ENCODE measurements around the gene BANF1. TPM values are rescaled to one million over a fixed set of nuclear protein-coding genes. Genes with fewer than 3 reads are reported as not detected.

BANF1 gene
- total and polyA plus RNA-seq, 9 of the 15 experiments (the other 6 are each of a cell fraction or from before 2014, with no cell fraction given), result 108 to 651 (median 263) TPM

- WGBS (ENCODE audit: insufficient coverage, low coverage, missing lambda C conversion rate), result 58% methylated on average over 4 of the region's 4 CpGs
- no peaks in the 10 kb centered on the region for H3K27me3 ChIP-seq (ENCODE audit: control insufficient read depth in 2 of 2, insufficient read depth in 2 of 2, low read length in 2 of 2)
- no peak overlapping the region for H3K4me2 ChIP-seq (ENCODE audit: insufficient read depth, low read length)
- H3K79me2 ChIP-seq (ENCODE audit: control insufficient read depth, insufficient read depth, low read length), result peaks cover 19% of the 10 kb centered on the region
- no peaks in the 10 kb centered on the region for H3K9me3 ChIP-seq (replicated peaks; ENCODE audit: control insufficient read depth, insufficient read depth, low read depth, low read length)
- FAIRE-seq, result no peak
- POLR2A ChIA-PET, result interaction anchor here (0.6 to 3.3 kb wide), 8 partner anchors 8 to 149 kb away, joined by 3 to 13 read pairs (median 4); partner anchors contain the start of genes CATSPER1 and CFL1
- DNase-seq (ENCODE audit: extremely low read depth in 1 of 4, low spot score in 3 of 4), result no peak
- BruUV-seq (replicated peaks), result no TSS peak
- no peaks in the 10 kb centered on the region for H4K20me1 ChIP-seq (replicated peaks; ENCODE audit: control insufficient read depth, insufficient read depth, low read length)
- CTCF ChIA-PET (ENCODE audit: low intra/inter-chr PET ratio), result no interaction called here
- no peak overlapping the region for H2AFZ ChIP-seq (ENCODE audit: low read depth, low read length)
- in situ Hi-C loops (cut with MboI), result no loop called here
- H3K9me1 ChIP-seq (ENCODE audit: control insufficient read depth, insufficient read depth, low read length), result no peaks in the 10 kb centered on the region
- no peak for ATAC-seq
- peaks cover 23 to 32% of the 10 kb centered on the region in 2 experiments; a peak in 4 of 5 replicates for H3K4me1 ChIP-seq (replicated peaks in 1 of 2; ENCODE audit: control insufficient read depth in 2 of 2, insufficient read depth in 2 of 2, low read length in 2 of 2)
- TF ChIP-seq RBFOX2 (IDR thresholded peaks at IDR 0.05; ENCODE audit: low read depth, low read length), result peak; percentile 11; the same call in 1 of the 2 replicates
- TF ChIP-seq POLR2A (conservative IDR thresholded peaks at IDR 0.05), result 0 out of 2 replicates have a peak, but pooled peaks have one; percentile 27
- TF ChIP-seq NCOR1 (IDR thresholded peaks at IDR 0.05), result no peak
- H3K36me3 ChIP-seq (ENCODE audit: control insufficient read depth, insufficient read depth, low read length), result peaks cover 24% of the 10 kb centered on the region; the same call in 2 of the 3 replicates
- H3K9ac ChIP-seq (ENCODE audit: insufficient read depth in 1 of 2, low read depth in 2 of 2, low read length in 2 of 2), result peak overlapping the region in 1 of 2 experiments; percentile 75; a peak in 2 of 4 replicates
- no peak overlapping the region for H3K27ac ChIP-seq (ENCODE audit: extremely low read depth, low read depth, low read length)
- H3K4me3 ChIP-seq, result no peak overlapping the region
- intact Hi-C loops (cut with micrococcal nuclease), result no loop called here
These were observed 4.5 kb downstream of the BANF1 start for GRCh38 chr11:66006891-66007176.

GRCh38 chr11:66007201-66007634 lies 4.9 kb downstream of the BANF1 start:
- in situ Hi-C loops (cut with MboI), result no loop called here
- peaks cover 23 to 36% of the 10 kb centered on the region in 2 experiments; a peak in 4 of 5 replicates for H3K4me1 ChIP-seq (replicated peaks in 1 of 2; ENCODE audit: control insufficient read depth in 2 of 2, insufficient read depth in 2 of 2, low read length in 2 of 2)
- 16% methylated on average over 5 of the region's 5 CpGs for WGBS (ENCODE audit: insufficient coverage, low coverage, missing lambda C conversion rate)

More at GRCh38 chr11:66007201-66007634, 4.9 kb downstream of the BANF1 start:
- TF ChIP-seq DACH1 (IDR thresholded peaks at IDR 0.05; ENCODE audit: partially characterized antibody) (peak; percentile 17), SMARCC2 (IDR thresholded peaks at IDR 0.05; ENCODE audit: low read depth) (no peak), DPF2 (IDR thresholded peaks at IDR 0.05) (0 out of 2 replicates have a peak, but pooled peaks have one; percentile 13), ZNF830 (CRISPR knock-in tag; IDR thresholded peaks at IDR 0.05) (no peak), TFAP4 (CRISPR knock-in tag; IDR thresholded peaks at IDR 0.05; ENCODE audit: borderline replicate concordance) (peak; percentile 82), LCOR (CRISPR knock-in tag; IDR thresholded peaks at IDR 0.05) (0 out of 2 replicates have a peak, but pooled peaks have one; percentile 43), CBFA2T3 (IDR thresholded peaks at IDR 0.05) (0 out of 2 replicates have a peak, but pooled peaks have one; percentile 18), CEBPG (CRISPR knock-in tag; IDR thresholded peaks at IDR 0.05) (peak; percentile 66), CEBPG (tag; conservative IDR thresholded peaks at IDR 0.05 in 1 of 2, IDR thresholded peaks at IDR 0.05 in 1 of 2) (peak in 1 of 2 experiments; percentile 66; a peak in 2 of 4 replicates), PHF21A (IDR thresholded peaks at IDR 0.05; ENCODE audit: borderline replicate concordance, low read depth) (0 out of 2 replicates have a peak, but pooled peaks have one; percentile 17), CEBPB (tag; IDR thresholded peaks at IDR 0.05) (peak; percentile 73)
- H3K4me2 ChIP-seq (ENCODE audit: insufficient read depth, low read length), result no peak overlapping the region
- H3K9me3 ChIP-seq (replicated peaks; ENCODE audit: control insufficient read depth, insufficient read depth, low read depth, low read length), result no peaks in the 10 kb centered on the region
- ChIA-PET POLR2A (interaction anchor here (0.6 to 3.3 kb wide), 8 partner anchors 8 to 149 kb away, joined by 3 to 13 read pairs (median 4); partner anchors contain the start of genes CATSPER1 and CFL1), CTCF (ENCODE audit: low intra/inter-chr PET ratio) (no interaction called here)
- no peaks in the 10 kb centered on the region for H4K20me1 ChIP-seq (replicated peaks; ENCODE audit: control insufficient read depth, insufficient read depth, low read length)
- no peak overlapping the region for H3K27ac ChIP-seq (ENCODE audit: extremely low read depth, low read depth, low read length)
- H2AFZ ChIP-seq (ENCODE audit: low read depth, low read length), result no peak overlapping the region
- peak overlapping the region in 1 of 2 experiments; percentile 75; a peak in 1 of 4 replicates for H3K9ac ChIP-seq (ENCODE audit: insufficient read depth in 1 of 2, low read depth in 2 of 2, low read length in 2 of 2)
- peaks cover 17% of the 10 kb centered on the region for H3K79me2 ChIP-seq (ENCODE audit: control insufficient read depth, insufficient read depth, low read length)
- no peaks in the 10 kb centered on the region for H3K9me1 ChIP-seq (ENCODE audit: control insufficient read depth, insufficient read depth, low read length)
- peaks cover 24% of the 10 kb centered on the region; the same call in 2 of the 3 replicates for H3K36me3 ChIP-seq (ENCODE audit: control insufficient read depth, insufficient read depth, low read length)
- FAIRE-seq, result peak; percentile 60
- no TSS peak for BruUV-seq (replicated peaks)
- no peak overlapping the region for H3K4me3 ChIP-seq
- peak in 2 of 4 experiments; percentile 53 to 64 for DNase-seq (ENCODE audit: extremely low read depth in 1 of 4, low spot score in 3 of 4)
- no peaks in the 10 kb centered on the region for H3K27me3 ChIP-seq (ENCODE audit: control insufficient read depth in 2 of 2, insufficient read depth in 2 of 2, low read length in 2 of 2)
- ATAC-seq, result peak; percentile 58
- intact Hi-C loops (cut with micrococcal nuclease), result no loop called here
